Stimulated activated CD8-positive, alpha-beta memory T cell treated with anti-CD3 and anti-CD28 coated beads, Interleukin-15, amount 100 ng/mL, for 48 hours (primary cell): Measurements from ENCODE around the gene BAMBI.

Experiments
- DNase-seq, 2 donors: peaks; one replicate each; pipeline ENCODE4 v3.0.0-alpha.2; 2020; ENCODE audit warnings: low read depth in 2 of 2

The BAMBI gene

GRCh38 chr10:28674782-28675181 lies 2.5 kb upstream of the BAMBI start:
- no peak for DNase-seq

DNA sequence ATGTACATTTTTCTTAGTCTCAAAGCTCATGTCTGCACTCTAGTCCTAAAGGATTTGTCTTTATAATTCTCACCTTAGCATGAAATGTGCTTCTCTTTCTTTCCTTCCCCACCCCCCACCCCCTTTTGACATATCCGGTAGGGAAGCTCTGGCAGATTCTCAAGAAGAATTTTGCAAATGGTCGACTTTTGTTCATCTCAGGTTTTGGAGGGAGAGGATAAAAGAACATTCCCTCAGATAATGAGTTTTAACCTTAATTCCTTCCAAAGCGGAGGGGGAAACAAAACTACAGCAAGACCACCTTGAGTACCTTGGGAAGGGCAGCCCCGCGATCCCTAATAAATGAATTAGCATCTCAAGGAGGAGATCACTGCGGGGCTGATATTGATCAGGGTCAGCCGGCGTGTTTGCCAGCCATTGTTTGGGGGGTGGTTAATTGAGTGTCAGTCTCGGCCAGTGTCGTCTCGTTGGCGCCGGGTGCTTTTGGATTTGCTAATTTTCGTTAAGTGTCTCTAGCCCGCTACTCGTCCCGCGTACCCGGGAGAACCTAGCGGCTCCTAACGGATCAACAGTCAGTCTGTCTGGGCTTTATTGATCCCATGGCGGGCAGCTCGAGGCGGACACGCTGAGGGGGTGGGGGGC lies 874 bp upstream of the BAMBI start:
- DNase-seq: no peak

GRCh38 chr10:28677888-28678686 lies 766 bp downstream of the BAMBI start:
- DNase-seq: no peak

GRCh38 chr10:28678687-28679457 lies 1.6 kb downstream of the BAMBI start:
- DNase-seq: no peak

- no peak for DNase-seq
Measured at GRCh38 chr10:28679581-28680357, 2.4 kb downstream of the BAMBI start.

DNA sequence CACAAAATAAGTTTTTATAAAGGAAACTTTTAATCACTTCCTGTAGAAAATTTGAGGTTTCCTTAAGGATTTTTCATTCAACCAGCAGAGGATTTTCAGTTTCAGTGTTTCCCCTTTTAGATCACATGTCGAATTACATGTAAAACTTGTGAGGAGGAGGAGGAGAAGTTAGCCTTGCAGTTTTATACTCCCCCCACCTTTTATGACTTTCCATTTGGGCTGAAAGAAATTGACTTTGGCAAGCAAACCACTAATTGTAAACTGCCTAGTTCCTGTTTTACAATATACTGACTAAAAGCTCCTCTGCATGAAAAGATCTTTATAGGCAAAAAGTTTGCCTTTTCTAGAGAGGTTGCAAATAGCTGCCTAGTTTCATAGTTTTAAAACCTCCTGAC lies 3.0 kb downstream of the BAMBI start:
- no peak for DNase-seq

DNA sequence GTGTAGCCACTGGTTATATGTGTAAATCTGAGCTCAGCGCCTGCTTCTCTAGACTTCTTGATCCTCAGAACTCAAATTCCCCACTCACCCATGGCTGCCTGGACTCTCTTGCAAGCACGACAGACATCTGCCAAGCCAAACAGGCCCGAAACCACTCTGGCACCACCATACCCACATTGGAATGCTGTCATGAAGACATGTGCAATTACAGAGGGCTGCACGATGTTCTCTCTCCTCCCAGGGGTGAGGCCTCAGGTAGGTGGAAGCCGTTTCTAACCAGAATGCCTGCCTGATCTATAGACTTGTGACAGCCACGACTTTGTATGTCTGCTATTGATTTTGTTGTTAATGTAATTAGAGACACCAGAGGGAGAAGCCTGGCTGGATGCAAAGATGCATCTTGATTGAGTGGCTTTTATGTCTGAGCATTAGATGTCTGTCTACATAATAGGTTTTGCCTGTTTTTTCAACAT lies 4.0 kb downstream of the BAMBI start:
- no peak for DNase-seq

DNA sequence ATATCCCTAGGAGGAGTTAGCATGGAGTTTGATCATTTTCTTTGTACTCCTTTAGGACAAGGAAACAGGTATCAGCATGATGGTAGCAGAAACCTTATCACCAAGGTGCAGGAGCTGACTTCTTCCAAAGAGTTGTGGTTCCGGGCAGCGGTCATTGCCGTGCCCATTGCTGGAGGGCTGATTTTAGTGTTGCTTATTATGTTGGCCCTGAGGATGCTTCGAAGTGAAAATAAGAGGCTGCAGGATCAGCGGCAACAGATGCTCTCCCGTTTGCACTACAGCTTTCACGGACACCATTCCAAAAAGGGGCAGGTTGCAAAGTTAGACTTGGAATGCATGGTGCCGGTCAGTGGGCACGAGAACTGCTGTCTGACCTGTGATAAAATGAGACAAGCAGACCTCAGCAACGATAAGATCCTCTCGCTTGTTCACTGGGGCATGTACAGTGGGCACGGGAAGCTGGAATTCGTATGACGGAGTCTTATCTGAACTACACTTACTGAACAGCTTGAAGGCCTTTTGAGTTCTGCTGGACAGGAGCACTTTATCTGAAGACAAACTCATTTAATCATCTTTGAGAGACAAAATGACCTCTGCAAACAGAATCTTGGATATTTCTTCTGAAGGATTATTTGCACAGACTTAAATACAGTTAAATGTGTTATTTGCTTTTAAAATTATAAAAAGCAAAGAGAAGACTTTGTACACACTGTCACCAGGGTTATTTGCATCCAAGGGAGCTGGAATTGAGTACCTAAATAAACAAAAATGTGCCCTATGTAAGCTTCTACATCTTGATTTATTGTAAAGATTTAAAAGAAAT lies 4.8 kb downstream of the BAMBI start:
- DNase-seq: no peak

DNA sequence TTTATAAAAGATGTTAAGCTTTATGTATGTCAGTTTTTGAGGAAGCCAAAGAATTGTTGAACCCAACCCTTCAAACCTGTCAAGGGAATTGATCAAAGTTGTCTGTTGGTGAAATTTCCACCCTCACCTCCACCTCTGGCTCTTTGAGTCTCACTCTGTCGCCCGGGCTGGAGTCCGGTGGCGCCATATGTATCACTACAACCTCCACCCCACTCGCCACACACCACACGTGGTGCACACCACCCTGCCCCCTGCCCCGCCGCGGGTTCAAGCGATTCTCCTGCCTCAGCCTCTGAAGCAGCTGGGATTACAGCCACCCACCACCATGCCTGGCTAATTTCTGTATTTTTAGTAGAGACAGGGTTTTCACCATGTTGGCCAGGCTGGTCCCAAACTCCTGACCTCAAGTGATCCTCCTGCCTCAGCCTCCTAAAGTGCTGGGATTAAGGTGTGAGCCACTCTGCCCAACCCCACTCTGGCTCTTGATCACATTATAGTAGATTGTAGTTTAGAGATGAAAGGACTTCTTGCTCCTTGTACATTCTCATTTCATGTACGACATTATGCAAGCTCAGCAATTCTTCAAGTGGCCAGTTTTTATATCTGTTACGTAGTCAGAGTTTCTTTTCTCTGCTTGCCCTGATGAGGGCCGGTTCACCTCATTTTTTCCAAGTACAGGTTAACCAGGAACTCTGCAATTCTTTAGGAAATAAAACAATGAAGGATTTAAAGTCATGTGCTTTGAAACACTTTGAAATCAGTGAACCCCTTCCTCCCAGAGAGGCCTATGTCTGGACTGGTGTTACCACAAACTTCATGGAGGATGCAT lies 7.0 kb downstream of the BAMBI start:
- no peak for DNase-seq

DNA sequence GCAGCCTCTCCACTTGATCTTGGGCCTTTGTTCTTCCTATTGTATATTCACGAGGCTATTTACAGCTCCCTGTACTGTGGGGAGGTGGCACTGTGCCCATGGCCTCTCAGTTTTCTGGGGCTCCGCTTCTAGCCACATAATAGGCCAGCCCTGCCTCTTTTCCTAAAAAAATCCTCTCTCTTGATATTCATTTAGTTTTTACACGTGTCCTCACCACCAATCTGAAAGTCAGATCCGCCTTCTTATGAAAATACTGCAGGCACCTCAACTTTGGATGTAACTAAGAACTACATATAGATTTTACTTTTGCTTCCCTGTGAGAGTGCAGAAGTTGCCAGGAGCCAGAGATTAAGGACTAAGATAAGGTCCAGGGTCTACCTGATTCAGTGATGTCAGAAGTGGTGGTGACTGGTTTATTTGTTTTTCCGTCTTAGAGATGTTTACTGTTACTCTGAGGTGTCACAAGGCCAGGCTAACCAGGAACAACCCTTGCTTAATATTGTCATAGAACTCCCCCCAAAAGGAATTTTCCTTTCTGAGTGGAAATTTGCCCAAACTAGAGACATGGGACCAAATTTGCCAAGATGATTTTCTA lies 7.8 kb downstream of the BAMBI start:
- no peak for DNase-seq

GRCh38 chr10:28685717-28686116 lies 8.4 kb downstream of the BAMBI start:
- DNase-seq: no peak

GRCh38 chr10:28686835-28687682 lies 9.7 kb downstream of the BAMBI start:
- DNase-seq: no peak

DNA sequence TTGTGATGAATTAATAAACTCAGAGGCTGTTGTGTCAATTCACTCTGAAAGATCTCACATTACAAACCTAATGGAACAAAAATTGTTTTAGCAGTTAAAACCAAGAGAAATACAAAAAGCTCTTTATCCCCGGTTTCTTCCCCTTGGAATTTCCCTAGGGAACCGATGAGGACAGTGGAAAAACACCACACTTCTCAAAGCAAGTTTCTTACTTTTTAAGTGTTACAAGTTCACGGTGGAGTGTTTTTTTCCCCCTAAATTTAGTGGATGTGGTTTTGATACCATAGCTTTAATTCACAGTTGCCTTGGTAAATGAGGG lies 10.3 kb downstream of the BAMBI start:
- DNase-seq: no peak

- no peak for DNase-seq
Measured at GRCh38 chr10:28690545-28690944, 13.2 kb downstream of the BAMBI start.

GRCh38 chr10:28691187-28691694 lies 13.9 kb downstream of the BAMBI start:
- no peak for DNase-seq

DNA sequence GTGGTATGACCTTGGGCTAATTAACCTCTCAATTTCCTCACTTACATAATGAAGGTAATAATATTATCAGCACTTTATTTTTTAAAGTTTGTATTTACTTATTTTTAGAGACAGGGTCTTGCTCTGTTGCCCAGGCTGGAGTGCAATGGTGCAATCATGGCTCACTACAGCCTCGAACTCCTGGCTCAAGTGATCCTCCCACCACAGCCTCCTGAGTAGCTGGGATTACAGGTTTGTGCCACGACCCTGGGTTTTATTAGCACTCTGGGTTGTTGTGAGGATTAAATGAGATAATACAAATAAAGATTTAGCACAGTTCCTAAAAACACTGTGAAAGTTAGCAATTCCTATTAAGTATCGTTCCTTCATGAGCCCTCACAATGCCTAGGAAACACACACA lies 14.7 kb downstream of the BAMBI start:
- DNase-seq: no peak

GRCh38 chr10:28694530-28694929 lies 17.2 kb downstream of the BAMBI start:
- DNase-seq: no peak

DNA sequence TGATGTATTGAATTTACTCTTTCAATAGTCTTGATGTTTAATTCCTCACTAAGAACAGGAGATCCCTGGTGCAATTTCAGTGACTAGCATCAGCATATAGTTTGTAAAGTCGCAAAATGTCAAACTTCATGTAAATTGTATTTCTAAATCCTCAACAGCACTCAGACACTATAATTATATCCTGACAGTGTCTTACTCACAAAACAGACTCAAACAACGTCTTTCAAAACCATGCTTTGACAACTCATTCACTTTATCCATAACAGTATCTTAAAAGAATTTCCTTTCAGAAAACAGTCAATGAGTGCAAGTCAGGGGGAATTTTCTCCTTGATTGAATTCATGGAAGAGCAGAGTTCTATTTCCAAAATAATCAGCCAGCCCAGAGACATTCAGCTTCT lies 20.8 kb downstream of the BAMBI start:
- DNase-seq: no peak
